Small intestine (tissue), 7 donors: ENCODE measurements around the gene FDX1. TPM values are rescaled to one million over a fixed set of nuclear protein-coding genes. Genes with fewer than 3 reads are reported as not detected.

Source experiments
- DNase-seq, 2 donors: peaks; one replicate each; pipeline versions ENCODE4 v3.0.0 to v3.0.0-alpha.2; 2013
- FAIRE-seq: peaks from 2 replicates; lab custom pipeline; 2012; peaks lifted over from hg19 to GRCh38; lab: Jason Lieb, UNC
- H3K27ac ChIP-seq, 3 donors: one replicate each; pipeline ENCODE4 v1.5.1; 2013; ENCODE audit warnings: low read length in 2 of 3, mild to moderate bottlenecking in 2 of 3, control low read depth in 1 of 3, inconsistent platforms in 1 of 3, low read depth in 1 of 3, moderate library complexity in 1 of 3
- H3K27me3 ChIP-seq, 3 donors: one replicate each; pipeline ENCODE4 v1.6.1; 2013; ENCODE audit warnings: low read length in 3 of 3, inconsistent platforms in 1 of 3; ENCODE audit not compliant: control insufficient read depth in 3 of 3, insufficient read depth in 3 of 3
- H3K36me3 ChIP-seq, 3 donors: one replicate each; pipeline ENCODE4 v1.6.1; 2013; ENCODE audit warnings: low read length in 3 of 3, inconsistent platforms in 1 of 3, low read depth in 1 of 3, mild to moderate bottlenecking in 1 of 3, moderate library complexity in 1 of 3; ENCODE audit not compliant: control insufficient read depth in 3 of 3, insufficient read depth in 2 of 3
- H3K4me1 ChIP-seq, 3 donors: one replicate each; pipeline ENCODE4 v1.6.1; 2013; ENCODE audit warnings: low read length in 2 of 3, inconsistent platforms in 1 of 3, low read depth in 1 of 3, mild to moderate bottlenecking in 1 of 3, moderate library complexity in 1 of 3; ENCODE audit not compliant: control insufficient read depth in 3 of 3, insufficient read depth in 2 of 3
- H3K4me3 ChIP-seq, 3 donors: one replicate each; pipeline ENCODE4 v1.5.1; 2013; ENCODE audit warnings: low read length in 3 of 3, control low read depth in 1 of 3, inconsistent platforms in 1 of 3, low read depth in 1 of 3, mild to moderate bottlenecking in 1 of 3, moderate library complexity in 1 of 3
- H3K9me3 ChIP-seq, 2 donors: one replicate each; pipeline ENCODE4 v1.6.1; 2013; ENCODE audit warnings: low read depth in 1 of 2, low read length in 1 of 2; ENCODE audit not compliant: control insufficient read depth in 2 of 2, insufficient read depth in 1 of 2
- WGBS, 3 donors: extraction: QIAGEN DNeasy Blood & Tissue Kit; methylation state at CpG; one replicate each; pipeline ENCODE4 v1.1.7; 2013; 5-methylcytosine and 5-hydroxymethylcytosine counted together
- polyA plus RNA-seq, 4 donors: library from polyadenylated mRNA; stranded (reverse) in 3 of 4; unstranded in 1 of 4; fragments of 200-250 nt in 3 of 4; fragments of 120-200 nt in 1 of 4; gene quantifications; one replicate each; pipeline versions ENCODE4 v1.2.1 to v1.2.3, GENCODE V29; 2013
- donor health status: healthy with polysubstance abuse.
- donor health status: control.
- donor health status: control.
- donor health status: Bipolar disorder and iron deficiency.
- donor health status: healthy.

Gene FDX1
- polyA plus RNA-seq, 4 donors, result 20.4 to 47.0 (median 33.2) TPM

- FAIRE-seq, result no peak
- DNase-seq, result peak; percentile 30 to 45
Observed at GRCh38 chr11:110433393-110434333, 3.9 kb downstream of the FDX1 start.

DNA sequence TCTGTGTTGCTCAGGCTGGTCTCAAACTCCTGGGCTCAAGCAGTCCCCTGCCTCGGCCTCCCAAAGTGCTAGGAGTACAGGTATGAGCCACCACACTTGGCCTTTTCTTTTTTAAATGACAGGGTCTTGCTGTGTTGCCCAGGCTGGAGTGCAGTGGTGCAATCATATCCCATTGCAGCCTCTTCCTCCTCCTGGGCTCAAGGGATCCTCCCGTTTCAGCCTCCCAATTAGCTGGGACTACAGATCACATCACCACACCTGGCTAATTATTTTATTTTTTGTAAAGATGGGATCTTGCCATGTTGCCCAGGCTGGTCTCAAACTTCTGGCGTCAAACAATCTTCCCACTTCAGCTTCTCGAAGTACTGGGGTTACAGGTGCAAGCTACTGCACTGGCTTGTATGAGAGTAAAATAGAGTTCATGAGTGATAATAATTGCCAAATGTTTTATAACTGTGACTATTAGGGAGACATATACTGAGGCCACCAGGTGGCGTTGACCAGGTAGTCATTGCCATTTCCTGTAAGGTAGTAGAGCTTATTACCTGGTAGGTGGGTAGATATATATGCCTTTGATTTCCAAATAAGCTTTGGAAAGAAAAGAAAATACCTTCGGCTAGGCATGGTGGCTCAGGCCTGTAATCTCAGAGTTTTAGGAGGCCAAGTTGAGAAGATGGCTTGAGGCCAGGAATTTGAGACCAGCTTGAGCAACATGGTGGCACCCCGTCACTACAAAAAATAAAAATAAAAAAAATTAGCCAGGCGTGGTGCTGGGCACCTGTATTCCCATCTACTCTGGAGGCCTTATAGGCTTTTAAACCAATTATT lies 5.4 kb downstream of the FDX1 start:
- no peak for FAIRE-seq

More at GRCh38 chr11:110433393-110434333, 3.9 kb downstream of the FDX1 start:
- Histone ChIP-seq H3K4me3 (no peak overlapping the region), H3K27me3 (no peaks in the 10 kb centered on the region), H3K36me3 (peaks cover 0 to 11% (median 0%) of the 10 kb centered on the region in 3 donors), H3K27ac (peak overlapping the region in 1 of 3 donors; percentile 91), H3K9me3 (no peaks in the 10 kb centered on the region), H3K4me1 (peaks cover 5 to 16% (median 13%) of the 10 kb centered on the region in 3 donors)
- WGBS, 3 donors, result 43 to 60% (median 52%) methylated on average over 5 of the region's 5 CpGs

DNA sequence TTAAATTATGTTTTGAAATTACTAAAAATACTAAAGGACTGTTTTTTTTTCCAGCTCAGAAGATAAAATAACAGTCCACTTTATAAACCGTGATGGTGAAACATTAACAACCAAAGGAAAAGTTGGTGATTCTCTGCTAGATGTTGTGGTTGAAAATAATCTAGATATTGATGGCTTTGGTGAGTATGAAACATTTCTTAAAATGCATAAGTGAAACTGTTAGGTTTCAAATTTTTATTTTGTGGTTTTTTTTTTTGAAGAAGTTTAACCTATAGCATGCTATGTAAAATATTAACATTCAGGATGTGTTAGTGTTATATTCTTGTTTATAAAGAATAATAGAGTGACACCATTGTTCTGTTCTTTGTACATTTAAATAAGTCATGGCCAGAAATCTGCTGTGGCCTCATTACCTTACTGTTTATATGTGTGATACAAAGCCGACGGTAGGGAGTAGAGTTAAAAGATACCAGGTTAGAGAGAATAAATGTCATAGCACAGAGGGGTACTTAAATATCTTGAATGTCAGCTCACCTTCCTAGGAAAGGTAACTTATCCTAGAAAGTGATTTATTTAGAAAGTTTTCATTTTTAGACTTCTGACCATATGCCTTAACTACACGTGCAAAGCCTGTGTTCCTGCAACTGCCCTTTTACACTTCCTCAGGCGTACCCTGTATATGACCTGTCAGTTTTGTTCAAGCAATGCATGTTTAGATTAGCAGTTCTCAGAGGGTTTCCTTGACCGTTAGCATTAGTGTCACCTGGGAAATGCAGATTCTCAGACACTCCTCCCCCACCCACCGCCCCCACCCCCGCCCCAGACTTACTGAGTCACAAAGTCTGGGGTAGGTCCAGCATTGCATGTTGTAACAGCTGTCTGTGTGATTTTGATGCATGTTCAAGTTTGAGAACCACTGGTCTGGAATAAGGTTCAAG lies 6.3 kb downstream of the FDX1 start:
- peaks cover 0 to 3% of the 10 kb centered on the region in 2 donors for H3K9me3 ChIP-seq
- WGBS, 3 donors, result 32 to 52% (median 39%) methylated on average over 8 of the region's 8 CpGs
- peaks cover 0 to 18% (median 4%) of the 10 kb centered on the region in 3 donors for H3K36me3 ChIP-seq
- H3K4me1 ChIP-seq, result peaks cover 5 to 16% (median 13%) of the 10 kb centered on the region in 3 donors
- FAIRE-seq (no peak), DNase-seq (peak; percentile 3 to 4)
- no peak overlapping the region for H3K27ac ChIP-seq
- no peaks in the 10 kb centered on the region for H3K27me3 ChIP-seq
- no peak overlapping the region for H3K4me3 ChIP-seq

More for the DNA sequence above, 5.4 kb downstream of the FDX1 start:
- H3K27ac ChIP-seq, result no peak overlapping the region
- H3K36me3 ChIP-seq, result peaks cover 0 to 18% (median 0%) of the 10 kb centered on the region in 3 donors
- H3K27me3 ChIP-seq, result no peaks in the 10 kb centered on the region
- no peaks in the 10 kb centered on the region for H3K9me3 ChIP-seq
- H3K4me1 ChIP-seq, result peaks cover 5 to 16% (median 13%) of the 10 kb centered on the region in 3 donors
- peak; percentile 24 to 68 for DNase-seq
- WGBS, 3 donors, result 64 to 80% (median 75%) methylated on average over 8 of the region's 8 CpGs
- H3K4me3 ChIP-seq, result no peak overlapping the region

DNA sequence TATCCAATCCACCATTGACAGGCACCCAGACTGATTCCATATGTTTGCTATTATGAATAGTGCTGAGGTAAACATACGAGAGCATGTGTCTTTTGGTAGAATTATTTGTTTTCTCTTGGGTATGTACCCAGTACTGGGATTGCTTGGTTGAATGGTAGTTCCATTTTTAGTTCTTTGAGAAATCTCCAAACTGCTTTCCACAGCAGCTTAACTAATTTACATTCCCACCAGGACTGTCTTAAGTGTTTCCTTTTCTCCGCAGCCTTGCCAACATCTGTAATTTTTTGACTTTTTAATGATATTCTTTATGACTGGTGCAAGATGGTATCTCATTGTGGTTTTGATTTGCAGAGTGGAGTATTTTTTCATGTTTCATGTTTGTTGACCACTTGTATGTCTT lies 8.3 kb downstream of the FDX1 start:
- H3K27ac ChIP-seq, result no peak overlapping the region
- WGBS, 3 donors, result 80 to 94% (median 89%) methylated on average over 2 of the region's 2 CpGs
- DNase-seq (no peak), FAIRE-seq (no peak)
- H3K27me3 ChIP-seq, result no peaks in the 10 kb centered on the region
- H3K36me3 ChIP-seq, result peaks cover 0 to 27% (median 5%) of the 10 kb centered on the region in 3 donors
- peaks cover 0 to 9% of the 10 kb centered on the region in 2 donors for H3K9me3 ChIP-seq
- peaks cover 4 to 13% (median 9%) of the 10 kb centered on the region in 3 donors for H3K4me1 ChIP-seq
- no peak overlapping the region for H3K4me3 ChIP-seq

DNA sequence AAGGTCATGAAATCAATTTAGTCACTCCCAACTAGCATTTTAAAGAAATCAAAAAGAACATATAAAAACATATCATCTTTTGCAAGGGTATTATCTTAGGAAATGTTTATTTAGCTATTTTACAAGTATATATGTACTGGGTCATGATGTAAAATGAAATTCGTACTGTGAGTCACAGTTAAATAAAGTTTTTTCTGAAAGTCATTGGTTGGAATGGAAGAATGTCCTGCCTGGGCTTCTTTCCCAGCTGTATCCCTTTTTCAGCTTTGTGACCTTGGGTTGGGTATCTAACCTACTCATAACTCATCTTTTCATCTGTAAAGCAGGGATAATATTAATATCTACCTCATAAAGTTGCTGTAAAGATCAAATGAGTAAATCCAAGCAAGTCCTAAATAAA lies 15.7 kb downstream of the FDX1 start:
- FAIRE-seq (no peak), DNase-seq (no peak)
- Histone ChIP-seq H3K27me3 (no peaks in the 10 kb centered on the region), H3K4me3 (no peak overlapping the region), H3K27ac (no peak overlapping the region), H3K9me3 (peaks cover 0 to 9% of the 10 kb centered on the region in 2 donors), H3K4me1 (peaks cover 0 to 3% (median 0%) of the 10 kb centered on the region in 3 donors), H3K36me3 (peaks cover 0 to 26% (median 9%) of the 10 kb centered on the region in 3 donors)
- WGBS, 3 donors, result 60 to 76% (median 69%) methylated on average over 1 of the region's 1 CpG

DNA sequence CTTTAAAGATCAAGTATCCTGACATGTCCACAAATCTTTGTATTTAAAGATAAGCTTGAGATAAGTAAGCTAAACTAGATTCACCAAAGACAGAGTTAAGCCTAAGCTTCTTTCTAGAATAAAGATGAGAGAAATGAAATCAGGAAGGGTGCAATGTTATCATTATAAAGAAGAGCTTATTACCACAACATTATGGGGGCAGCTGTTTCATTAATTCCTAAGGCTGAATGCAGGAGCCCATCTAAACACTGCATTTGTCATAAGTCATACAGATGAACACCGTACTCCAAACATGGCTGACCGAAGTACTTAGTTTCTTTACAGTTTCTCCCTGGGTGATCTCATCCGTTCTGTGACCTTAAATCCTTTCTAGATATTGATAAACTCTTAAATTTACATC lies 16.3 kb downstream of the FDX1 start:
- FAIRE-seq, result no peak
- WGBS, 3 donors, result 86 to 92% (median 89%) methylated on average over 3 of the region's 3 CpGs

GRCh38 chr11:110446594-110446993 lies 16.8 kb downstream of the FDX1 start:
- WGBS, 3 donors, result 95 to 98% (median 96%) methylated on average over 10 of the region's 10 CpGs
- DNase-seq, result no peak
- Histone ChIP-seq H3K9me3 (peaks cover 0 to 5% of the 10 kb centered on the region in 2 donors), H3K4me1 (peaks cover 0 to 3% (median 0%) of the 10 kb centered on the region in 3 donors), H3K27ac (no peak overlapping the region), H3K27me3 (no peaks in the 10 kb centered on the region), H3K4me3 (no peak overlapping the region), H3K36me3 (peaks cover 0 to 26% (median 4%) of the 10 kb centered on the region in 3 donors)
- no peak for FAIRE-seq

More for the DNA sequence above, 16.3 kb downstream of the FDX1 start:
- Histone ChIP-seq H3K27ac (no peak overlapping the region), H3K27me3 (no peaks in the 10 kb centered on the region), H3K9me3 (peaks cover 0 to 5% of the 10 kb centered on the region in 2 donors), H3K36me3 (peaks cover 0 to 26% (median 5%) of the 10 kb centered on the region in 3 donors), H3K4me1 (peaks cover 0 to 3% (median 0%) of the 10 kb centered on the region in 3 donors), H3K4me3 (no peak overlapping the region)
- no peak for DNase-seq
